ENCODE data around the gene CLMN. TPM values are rescaled to one million over a fixed set of nuclear protein-coding genes. Genes with fewer than 3 reads are reported as not detected.

The CLMN gene
- total RNA-seq, 4 donors from 2014 or later = 3.3 to 14.1 (median 5.1) TPM

DNA sequence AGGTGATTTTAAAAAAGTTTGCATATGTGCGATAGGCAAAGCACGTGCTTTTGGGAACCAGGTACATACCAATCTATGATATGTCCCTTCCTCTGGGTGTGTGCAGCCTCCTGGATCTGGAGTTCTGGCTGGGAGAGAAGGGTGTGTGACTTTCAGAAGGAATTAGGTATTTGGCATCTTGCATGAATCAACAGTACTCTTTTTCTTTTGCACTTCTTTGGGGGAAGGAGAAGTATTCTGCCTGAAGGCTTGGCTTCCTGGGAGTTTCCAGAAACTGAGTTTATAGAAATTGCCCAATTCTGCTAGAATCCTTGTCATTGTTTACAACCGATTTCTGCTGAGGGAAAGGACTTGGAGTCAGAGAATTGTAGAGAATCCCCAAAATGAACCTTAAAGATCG is 2.9 kb upstream of the CLMN start:
- no peak for DNase-seq
- Histone ChIP-seq H3K27ac (peak overlapping the region; percentile 29 to 56 (median 41)), H3K9me3 (no peaks in the 10 kb centered on the region), H3K36me3 (no peaks in the 10 kb centered on the region), H3K4me3 (no peak overlapping the region), H3K27me3 (peaks cover 0 to 14% (median 0%) of the 10 kb centered on the region in 4 donors), H3K4me1 (peaks cover 14 to 68% (median 28%) of the 10 kb centered on the region in 3 donors)
- WGBS, 2 donors = 56 to 82% methylated on average over 3 to 4 of the region's 4 CpGs
- no peak for TF ChIP-seq POLR2A (IDR thresholded peaks at IDR 0.05)
- TF ChIP-seq CTCF (IDR thresholded peaks at IDR 0.05) = no peak
- intact Hi-C loops (cut with DNase I) = no loop called here

DNA sequence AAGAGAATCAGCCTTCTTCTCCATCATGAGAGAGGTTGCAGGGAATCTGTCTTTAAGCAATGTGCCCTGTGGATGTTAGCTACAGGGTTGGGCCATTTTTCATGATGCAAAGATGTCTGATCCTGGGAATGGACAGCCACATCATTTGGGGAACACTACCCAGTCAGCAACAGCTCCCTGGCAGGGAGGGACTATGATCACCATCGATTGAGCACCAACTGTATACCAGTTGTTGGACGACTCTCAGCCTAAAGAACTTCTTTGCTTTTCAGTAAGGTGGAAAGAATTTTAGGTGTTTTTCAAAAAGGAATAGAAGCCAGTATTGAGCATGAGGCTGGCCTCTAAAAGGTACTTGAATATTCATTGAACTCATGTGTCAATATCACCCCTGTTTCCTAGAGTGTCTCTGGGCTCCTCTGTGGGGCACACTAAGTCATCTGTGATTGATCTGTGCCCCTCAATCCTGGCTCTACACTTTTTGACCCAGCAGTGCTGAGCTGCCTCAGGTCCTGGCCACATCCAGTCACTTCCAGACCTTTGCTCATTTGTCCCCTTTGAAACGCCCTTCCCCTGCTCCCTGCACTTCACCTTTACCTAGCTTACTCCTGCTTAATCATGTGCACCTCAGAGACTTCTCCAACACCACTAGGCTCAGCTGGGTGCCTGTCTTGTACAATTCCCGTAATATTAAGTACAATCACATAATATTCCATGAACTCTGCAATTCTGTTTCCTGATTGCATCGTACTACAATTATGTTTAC is 2.2 kb upstream of the CLMN start:
- no peaks in the 10 kb centered on the region for H3K36me3 ChIP-seq
- no peak overlapping the region for H3K4me3 ChIP-seq
- DNase-seq = no peak
- H3K27me3 ChIP-seq = peaks cover 0 to 14% (median 0%) of the 10 kb centered on the region in 4 donors
- peaks cover 14 to 68% (median 27%) of the 10 kb centered on the region in 3 donors for H3K4me1 ChIP-seq
- no peaks in the 10 kb centered on the region for H3K9me3 ChIP-seq
- 63% methylated on average over 5 of the region's 5 CpGs for WGBS, 2 donors
- TF ChIP-seq CTCF (IDR thresholded peaks at IDR 0.05) (no peak), POLR2A (IDR thresholded peaks at IDR 0.05) (no peak)
- H3K27ac ChIP-seq = peak overlapping the region in 2 of 4 donors; percentile 41 to 56
- intact Hi-C loops (cut with DNase I) = no loop called here

- Histone ChIP-seq H3K9me3 (no peaks in the 10 kb centered on the region), H3K4me3 (no peak overlapping the region), H3K27me3 (peaks cover 0 to 14% (median 0%) of the 10 kb centered on the region in 4 donors), H3K27ac (peak overlapping the region; percentile 75 to 88 (median 76)), H3K36me3 (no peaks in the 10 kb centered on the region), H3K4me1 (peaks cover 14 to 73% (median 24%) of the 10 kb centered on the region in 3 donors)
- 91 to 93% methylated on average over 2 to 6 of the region's 8 CpGs for WGBS, 2 donors
- TF ChIP-seq CTCF (IDR thresholded peaks at IDR 0.05) (no peak), POLR2A (IDR thresholded peaks at IDR 0.05) (no peak)
- intact Hi-C loops (cut with DNase I) = no loop called here
- no peak for DNase-seq
Measured at GRCh38 chr14:95320955-95321600, 1.4 kb upstream of the CLMN start.

DNA sequence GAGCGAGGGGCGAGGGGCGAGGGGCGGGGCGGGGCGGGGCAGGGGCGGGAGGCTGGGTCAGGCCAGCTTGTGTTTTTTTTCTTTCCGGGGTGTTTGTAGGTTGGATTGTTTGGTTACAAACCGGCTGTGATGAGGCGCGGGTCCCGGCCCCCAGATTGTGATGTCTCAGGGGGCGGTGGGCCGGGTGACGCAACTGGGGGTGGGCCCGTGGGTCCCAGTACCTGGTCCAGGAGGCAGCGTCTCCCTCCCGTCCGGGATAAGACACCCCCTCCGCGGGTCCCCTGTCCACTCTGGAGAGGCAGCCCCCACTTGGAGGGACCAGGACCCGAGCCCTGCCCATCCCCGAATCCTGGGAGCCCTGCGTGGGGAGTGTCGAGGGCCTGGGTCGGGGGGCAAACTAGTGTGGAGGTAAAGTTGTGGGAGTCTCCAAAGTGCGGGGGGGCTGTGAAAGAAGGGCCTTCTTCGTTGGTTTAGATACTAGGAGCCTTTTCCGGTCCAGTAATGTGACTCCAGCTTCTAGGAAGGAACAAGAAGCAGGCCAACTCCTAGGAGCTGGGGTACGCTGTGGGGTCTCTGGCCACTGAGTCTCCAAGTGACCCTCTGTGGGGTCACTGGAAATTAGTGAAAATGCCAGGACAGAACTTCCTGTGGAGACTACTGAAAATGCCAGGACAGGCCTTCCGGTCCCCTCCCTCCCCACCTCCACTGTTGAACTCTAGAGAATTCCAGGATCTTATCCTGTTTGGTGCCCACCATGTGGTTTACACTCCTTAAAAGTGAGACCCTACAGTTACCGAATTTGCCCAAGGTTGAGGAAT is 579 bp upstream of the CLMN start:
- 26 to 40% methylated on average over 1 to 7 of the region's 32 CpGs for WGBS, 2 donors
- peak overlapping the region; percentile 75 to 88 (median 76) for H3K27ac ChIP-seq
- intact Hi-C loops (cut with DNase I) = no loop called here
- H3K4me1 ChIP-seq = peaks cover 14 to 81% (median 30%) of the 10 kb centered on the region in 3 donors
- peaks cover 0 to 14% (median 0%) of the 10 kb centered on the region in 4 donors for H3K27me3 ChIP-seq
- no peaks in the 10 kb centered on the region for H3K9me3 ChIP-seq
- H3K36me3 ChIP-seq = no peaks in the 10 kb centered on the region
- peak overlapping the region; percentile 27 to 97 (median 60) for H3K4me3 ChIP-seq
- no peak for DNase-seq
- TF ChIP-seq POLR2A (IDR thresholded peaks at IDR 0.05) = no peak
- no peak for TF ChIP-seq CTCF (IDR thresholded peaks at IDR 0.05)
